ENCODE results near the gene MIX23.
A peak's percentile ranks its signal among the peaks of the same experiment; 100 is the strongest.

Gene MIX23

DNA sequence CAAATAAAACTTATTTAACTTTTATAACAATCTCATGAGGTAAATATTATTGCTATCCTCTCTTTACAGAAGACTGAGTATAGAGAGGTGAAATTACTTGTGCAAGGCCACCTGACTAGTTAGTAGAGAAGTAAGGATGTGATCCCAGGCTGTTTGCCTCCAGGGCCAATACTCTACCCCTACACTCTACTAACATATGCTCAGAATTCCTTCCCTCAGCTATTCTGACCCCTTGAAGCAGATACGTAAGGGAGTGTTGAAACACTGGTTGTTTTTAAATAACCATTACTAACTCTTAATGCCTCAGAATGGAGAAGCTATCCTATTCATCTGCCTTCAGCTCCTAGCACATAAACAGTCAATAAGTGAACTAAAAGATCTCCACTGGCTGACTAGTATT lies 33.9 kb downstream of the MIX23 start:
- no peak for DNase-seq (ENCODE audit: low spot score)
- TF ChIP-seq, protein P1, sequence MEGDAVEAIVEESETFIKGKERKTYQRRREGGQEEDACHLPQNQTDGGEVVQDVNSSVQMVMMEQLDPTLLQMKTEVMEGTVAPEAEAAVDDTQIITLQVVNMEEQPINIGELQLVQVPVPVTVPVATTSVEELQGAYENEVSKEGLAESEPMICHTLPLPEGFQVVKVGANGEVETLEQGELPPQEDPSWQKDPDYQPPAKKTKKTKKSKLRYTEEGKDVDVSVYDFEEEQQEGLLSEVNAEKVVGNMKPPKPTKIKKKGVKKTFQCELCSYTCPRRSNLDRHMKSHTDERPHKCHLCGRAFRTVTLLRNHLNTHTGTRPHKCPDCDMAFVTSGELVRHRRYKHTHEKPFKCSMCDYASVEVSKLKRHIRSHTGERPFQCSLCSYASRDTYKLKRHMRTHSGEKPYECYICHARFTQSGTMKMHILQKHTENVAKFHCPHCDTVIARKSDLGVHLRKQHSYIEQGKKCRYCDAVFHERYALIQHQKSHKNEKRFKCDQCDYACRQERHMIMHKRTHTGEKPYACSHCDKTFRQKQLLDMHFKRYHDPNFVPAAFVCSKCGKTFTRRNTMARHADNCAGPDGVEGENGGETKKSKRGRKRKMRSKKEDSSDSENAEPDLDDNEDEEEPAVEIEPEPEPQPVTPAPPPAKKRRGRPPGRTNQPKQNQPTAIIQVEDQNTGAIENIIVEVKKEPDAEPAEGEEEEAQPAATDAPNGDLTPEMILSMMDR (IDR thresholded peaks at IDR 0.05; ENCODE audit: poor library complexity, severe bottlenecking): no peak
- H3K27me3 ChIP-seq (ENCODE audit: insufficient read depth, poor library complexity, severe bottlenecking): no peaks in the 10 kb centered on the region
- ATAC-seq (ENCODE audit: low read depth): no peak; the same call in 2 of the 3 replicates
- H3K4me1 ChIP-seq (ENCODE audit: insufficient read depth, poor library complexity, severe bottlenecking): peaks cover 6% of the 10 kb centered on the region
- H3K9me3 ChIP-seq (ENCODE audit: severe bottlenecking): no peaks in the 10 kb centered on the region
- H3K27ac ChIP-seq (ENCODE audit: poor library complexity, severe bottlenecking): no peak overlapping the region
- H3K36me3 ChIP-seq (ENCODE audit: low read depth): no peaks in the 10 kb centered on the region
- no peak overlapping the region for H3K4me3 ChIP-seq (ENCODE audit: severe bottlenecking)

DNA sequence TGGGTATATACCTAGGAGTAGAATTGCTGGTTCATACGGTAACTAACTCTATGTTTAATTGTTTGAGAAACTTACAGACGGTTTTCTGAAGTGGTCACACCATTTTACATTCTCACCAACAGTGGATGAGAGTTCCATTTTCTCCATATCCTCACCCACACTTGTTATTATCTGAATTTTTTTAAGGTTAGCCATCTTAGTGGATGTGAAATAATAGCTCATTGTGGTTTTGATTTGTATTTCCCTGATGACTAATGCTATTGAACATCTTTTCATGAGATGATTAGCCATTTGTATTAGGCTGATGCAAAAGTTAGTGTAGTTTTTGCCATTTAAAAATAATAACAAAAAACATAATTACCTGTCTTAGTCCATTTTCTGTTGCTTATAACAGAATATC lies 39.4 kb downstream of the MIX23 start:
- Histone ChIP-seq H3K36me3 (ENCODE audit: low read depth) (peaks cover 14% of the 10 kb centered on the region), H3K27ac (ENCODE audit: poor library complexity, severe bottlenecking) (no peak overlapping the region), H3K27me3 (ENCODE audit: insufficient read depth, poor library complexity, severe bottlenecking) (no peaks in the 10 kb centered on the region), H3K4me3 (ENCODE audit: severe bottlenecking) (no peak overlapping the region), H3K4me1 (ENCODE audit: insufficient read depth, poor library complexity, severe bottlenecking) (peaks cover 4% of the 10 kb centered on the region), H3K9me3 (ENCODE audit: severe bottlenecking) (no peaks in the 10 kb centered on the region)
- DNase-seq (ENCODE audit: low spot score) (no peak), ATAC-seq (ENCODE audit: low read depth) (0 out of 3 replicates have a peak, but pooled peaks have one; percentile 41)
- TF ChIP-seq, protein P1 (IDR thresholded peaks at IDR 0.05; ENCODE audit: poor library complexity, severe bottlenecking): no peak

DNA sequence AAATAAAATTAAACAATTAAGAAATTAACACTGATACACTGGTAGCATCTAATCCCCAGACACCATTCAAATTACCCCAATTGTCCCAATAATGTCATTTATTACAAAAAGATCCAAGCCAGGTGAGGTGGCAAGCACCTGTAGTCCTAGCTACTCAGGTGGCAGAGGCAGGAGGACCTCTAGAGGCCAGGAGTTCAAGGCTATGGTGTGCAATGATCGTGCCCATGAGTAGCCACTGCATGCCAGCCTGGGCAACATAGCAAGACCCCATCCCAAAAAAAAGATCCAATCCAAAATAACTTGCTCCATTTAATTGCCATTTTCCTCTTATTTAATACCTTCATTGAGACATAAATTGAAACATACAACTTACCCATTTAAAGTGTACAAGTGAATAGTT lies 40.2 kb downstream of the MIX23 start:
- H3K4me3 ChIP-seq (ENCODE audit: severe bottlenecking): no peak overlapping the region

DNA sequence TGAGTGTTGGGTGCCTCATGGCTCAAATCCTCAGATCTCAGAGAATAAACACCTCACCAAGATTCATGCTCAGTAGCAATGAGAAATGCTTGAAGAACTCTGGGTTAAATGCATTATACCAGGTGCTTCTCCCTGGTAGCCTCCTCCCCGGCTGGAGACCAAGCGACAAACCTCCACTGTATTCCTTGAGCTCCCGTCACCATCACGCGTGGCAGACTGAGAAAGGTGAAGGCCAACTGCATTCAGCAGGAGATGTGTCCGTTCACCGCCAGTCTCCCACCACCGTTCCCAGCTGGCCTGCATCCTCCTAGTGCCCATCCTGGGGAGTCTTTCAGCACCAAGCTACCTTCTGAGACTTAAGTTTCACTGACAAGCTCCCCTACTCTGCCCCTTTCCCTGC lies 50.5 kb downstream of the MIX23 start:
- H3K27ac ChIP-seq (ENCODE audit: poor library complexity, severe bottlenecking): no peak overlapping the region
- no peak for ATAC-seq (ENCODE audit: low read depth)
- no peaks in the 10 kb centered on the region for H3K4me1 ChIP-seq (ENCODE audit: insufficient read depth, poor library complexity, severe bottlenecking)

More for the DNA sequence above, 40.2 kb downstream of the MIX23 start:
- Histone ChIP-seq H3K4me1 (ENCODE audit: insufficient read depth, poor library complexity, severe bottlenecking) (peaks cover 4% of the 10 kb centered on the region), H3K36me3 (ENCODE audit: low read depth) (peaks cover 23% of the 10 kb centered on the region), H3K27me3 (ENCODE audit: insufficient read depth, poor library complexity, severe bottlenecking) (no peaks in the 10 kb centered on the region), H3K27ac (ENCODE audit: poor library complexity, severe bottlenecking) (no peak overlapping the region), H3K9me3 (ENCODE audit: severe bottlenecking) (no peaks in the 10 kb centered on the region)
- TF ChIP-seq, protein P1 (IDR thresholded peaks at IDR 0.05; ENCODE audit: poor library complexity, severe bottlenecking): no peak
- no peak for ATAC-seq (ENCODE audit: low read depth)
- no peak for DNase-seq (ENCODE audit: low spot score)

DNA sequence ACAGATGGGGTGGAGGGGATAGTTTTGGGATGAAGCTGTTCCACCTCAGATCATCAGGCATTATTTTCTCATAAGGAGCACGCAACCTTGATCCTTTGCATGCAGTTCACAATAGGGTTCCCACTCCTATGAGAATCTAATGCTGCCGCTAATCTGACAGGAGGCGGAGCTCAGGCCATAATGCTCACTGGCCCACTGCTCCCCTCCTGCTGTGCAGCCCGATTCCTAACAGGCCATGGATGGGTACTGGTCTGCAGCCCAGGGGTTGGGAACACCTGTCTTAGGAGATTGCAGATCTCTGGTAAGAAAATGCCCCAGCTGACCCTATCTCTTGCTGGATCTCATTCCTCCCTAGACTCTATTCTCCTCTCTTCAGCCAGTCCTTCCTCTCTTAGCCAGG lies 51.1 kb downstream of the MIX23 start:
- no peak for ATAC-seq (ENCODE audit: low read depth)
- H3K27me3 ChIP-seq (ENCODE audit: insufficient read depth, poor library complexity, severe bottlenecking): no peaks in the 10 kb centered on the region
- TF ChIP-seq, protein P1 (IDR thresholded peaks at IDR 0.05; ENCODE audit: poor library complexity, severe bottlenecking): no peak

More for the DNA sequence above, 50.5 kb downstream of the MIX23 start:
- DNase-seq (ENCODE audit: low spot score): no peak
- TF ChIP-seq, protein P1 (IDR thresholded peaks at IDR 0.05; ENCODE audit: poor library complexity, severe bottlenecking): no peak
- Histone ChIP-seq H3K4me3 (ENCODE audit: severe bottlenecking) (no peak overlapping the region), H3K9me3 (ENCODE audit: severe bottlenecking) (no peaks in the 10 kb centered on the region), H3K27me3 (ENCODE audit: insufficient read depth, poor library complexity, severe bottlenecking) (no peaks in the 10 kb centered on the region), H3K36me3 (ENCODE audit: low read depth) (peaks cover 78% of the 10 kb centered on the region)

More for the DNA sequence above, 51.1 kb downstream of the MIX23 start:
- no peak for DNase-seq (ENCODE audit: low spot score)
- no peak overlapping the region for H3K4me3 ChIP-seq (ENCODE audit: severe bottlenecking)
- no peak overlapping the region for H3K27ac ChIP-seq (ENCODE audit: poor library complexity, severe bottlenecking)
- no peaks in the 10 kb centered on the region for H3K9me3 ChIP-seq (ENCODE audit: severe bottlenecking)
- H3K4me1 ChIP-seq (ENCODE audit: insufficient read depth, poor library complexity, severe bottlenecking): no peaks in the 10 kb centered on the region
- H3K36me3 ChIP-seq (ENCODE audit: low read depth): peaks cover 74% of the 10 kb centered on the region
